ENCODE results near the gene RBM18. TPM values are rescaled to one million over a fixed set of nuclear protein-coding genes. Genes with fewer than 3 reads are reported as not detected.

RBM18 gene
- total RNA-seq, 1 donor from 2014 or later, result 15.3 TPM

GRCh38 chr9:122261469-122261881 lies 3.2 kb downstream of the RBM18 start:
- peaks cover 37% of the 10 kb centered on the region for H3K4me1 Mint-ChIP-seq
- H3K36me3 Mint-ChIP-seq (ENCODE audit: low read depth), result peaks cover 53% of the 10 kb centered on the region
- H3K27me3 Mint-ChIP-seq, result no peaks in the 10 kb centered on the region
- H3K27ac Mint-ChIP-seq, result no peak overlapping the region
- ChIA-PET CTCF (no interaction called here), POLR2A (no interaction called here)
- H3K4me3 Mint-ChIP-seq, result no peak overlapping the region
- intact Hi-C loops (cut with micrococcal nuclease), result loop anchor here (5.0 to 10.0 kb wide), 2 partner anchors 113 to 201 kb away; partner anchors contain the start of gene PTGS1
- no peaks in the 10 kb centered on the region for H3K9me3 Mint-ChIP-seq
- TF ChIP-seq CTCF (IDR thresholded peaks at IDR 0.05), result no peak
- DNase-seq (no peak), ATAC-seq (ENCODE audit: low read depth) (no peak)

GRCh38 chr9:122258886-122259415 lies 5.7 kb downstream of the RBM18 start:
- Mint-ChIP-seq H3K9me3 (no peaks in the 10 kb centered on the region), H3K27me3 (no peaks in the 10 kb centered on the region), H3K27ac (no peak overlapping the region), H3K4me1 (peaks cover 21% of the 10 kb centered on the region), H3K4me3 (no peak overlapping the region), H3K36me3 (ENCODE audit: low read depth) (peaks cover 60% of the 10 kb centered on the region)
- intact Hi-C loops (cut with micrococcal nuclease), result no loop called here
- DNase-seq (no peak), ATAC-seq (ENCODE audit: low read depth) (no peak)
- ChIA-PET CTCF (no interaction called here), POLR2A (no interaction called here)
- TF ChIP-seq CTCF (IDR thresholded peaks at IDR 0.05), result no peak

- Mint-ChIP-seq H3K4me1 (no peaks in the 10 kb centered on the region), H3K4me3 (no peak overlapping the region), H3K27ac (no peak overlapping the region), H3K27me3 (no peaks in the 10 kb centered on the region), H3K9me3 (no peaks in the 10 kb centered on the region), H3K36me3 (ENCODE audit: low read depth) (peaks cover 75% of the 10 kb centered on the region)
- intact Hi-C loops (cut with micrococcal nuclease), result no loop called here
- ATAC-seq (ENCODE audit: low read depth) (no peak), DNase-seq (no peak)
- ChIA-PET POLR2A (no interaction called here), CTCF (no interaction called here)
- TF ChIP-seq CTCF (IDR thresholded peaks at IDR 0.05), result no peak
These were observed 8.4 kb downstream of the RBM18 start for GRCh38 chr9:122256206-122256605.

GRCh38 chr9:122254761-122255160 lies 9.9 kb downstream of the RBM18 start:
- Mint-ChIP-seq H3K36me3 (ENCODE audit: low read depth) (peaks cover 73% of the 10 kb centered on the region), H3K4me1 (no peaks in the 10 kb centered on the region), H3K27me3 (no peaks in the 10 kb centered on the region), H3K9me3 (no peaks in the 10 kb centered on the region), H3K4me3 (no peak overlapping the region), H3K27ac (no peak overlapping the region)
- intact Hi-C loops (cut with micrococcal nuclease), result no loop called here
- no peak for ATAC-seq (ENCODE audit: low read depth)
- TF ChIP-seq CTCF (IDR thresholded peaks at IDR 0.05), result no peak
- ChIA-PET CTCF (no interaction called here), POLR2A (no interaction called here)
- no peak for DNase-seq

- ChIA-PET CTCF (no interaction called here), POLR2A (no interaction called here)
- DNase-seq, result no peak
- H3K4me3 Mint-ChIP-seq, result no peak overlapping the region
- no peak for ATAC-seq (ENCODE audit: low read depth)
- H3K27me3 Mint-ChIP-seq, result no peaks in the 10 kb centered on the region
- no peaks in the 10 kb centered on the region for H3K4me1 Mint-ChIP-seq
- H3K9me3 Mint-ChIP-seq, result no peaks in the 10 kb centered on the region
- intact Hi-C loops (cut with micrococcal nuclease), result no loop called here
- H3K36me3 Mint-ChIP-seq (ENCODE audit: low read depth), result peaks cover 72% of the 10 kb centered on the region
- H3K27ac Mint-ChIP-seq, result no peak overlapping the region
- no peak for TF ChIP-seq CTCF (IDR thresholded peaks at IDR 0.05)
These were observed 11.8 kb downstream of the RBM18 start for GRCh38 chr9:122252796-122253195.
